Measurements from ENCODE around the gene DMRTB1. TPM values are rescaled to one million over a fixed set of nuclear protein-coding genes. Genes with fewer than 3 reads are reported as not detected.

Gene DMRTB1
- total RNA-seq, 1 experiment from 2014 or later = not detected

GRCh38 chr1:53485478-53486394 lies 26.5 kb downstream of the DMRTB1 start:
- DNase-seq (ENCODE audit: low spot score) = peak; percentile 77

GRCh38 chr1:53486395-53487026 lies 27.3 kb downstream of the DMRTB1 start:
- DNase-seq (ENCODE audit: low spot score) = no peak

- DNase-seq (ENCODE audit: low spot score) = no peak
Measured at GRCh38 chr1:53490351-53490750, 31.2 kb downstream of the DMRTB1 start.

- no peak for DNase-seq (ENCODE audit: low spot score)
Measured at GRCh38 chr1:53495633-53496345, 36.6 kb downstream of the DMRTB1 start.

GRCh38 chr1:53498555-53499131 lies 39.4 kb downstream of the DMRTB1 start:
- peak; percentile 57 for DNase-seq (ENCODE audit: low spot score)

GRCh38 chr1:53499257-53500203 lies 40.3 kb downstream of the DMRTB1 start:
- DNase-seq (ENCODE audit: low spot score) = no peak

- no peak for DNase-seq (ENCODE audit: low spot score)
Measured at GRCh38 chr1:53500204-53501064, 41.2 kb downstream of the DMRTB1 start.

GRCh38 chr1:53501065-53502005 lies 42.1 kb downstream of the DMRTB1 start:
- DNase-seq (ENCODE audit: low spot score) = no peak

- DNase-seq (ENCODE audit: low spot score) = no peak
Measured at GRCh38 chr1:53502641-53503432, 43.6 kb downstream of the DMRTB1 start.

GRCh38 chr1:53503433-53504217 lies 44.4 kb downstream of the DMRTB1 start:
- no peak for DNase-seq (ENCODE audit: low spot score)

GRCh38 chr1:53504901-53505300 lies 45.7 kb downstream of the DMRTB1 start:
- DNase-seq (ENCODE audit: low spot score) = no peak

GRCh38 chr1:53505401-53505800 lies 46.2 kb downstream of the DMRTB1 start:
- no peak for DNase-seq (ENCODE audit: low spot score)

- no peak for DNase-seq (ENCODE audit: low spot score)
Measured at GRCh38 chr1:53505891-53506290, 46.7 kb downstream of the DMRTB1 start.

GRCh38 chr1:53506355-53507050 lies 47.3 kb downstream of the DMRTB1 start:
- DNase-seq (ENCODE audit: low spot score) = no peak

- DNase-seq (ENCODE audit: low spot score) = no peak
Measured at GRCh38 chr1:53507116-53507820, 48.1 kb downstream of the DMRTB1 start.

Data from H4 (cell line).